ENCODE results near the gene FGD3.

Gene FGD3

GRCh38 chr9:93051680-93052089, 104.4 kb downstream of the FGD3 start:
- TF ChIP-seq FOXP2 (optimal IDR thresholded peaks at IDR 0.05; ENCODE audit: control extremely low read depth, extremely low read length, insufficient read depth) (no peak), POLR2AphosphoS5 (IDR thresholded peaks at IDR 0.05; ENCODE audit: borderline replicate concordance, low read depth, low read length) (no peak), EZH2 (IDR thresholded peaks at IDR 0.05) (no peak)
- no peak for DNase-seq (ENCODE audit: low read depth, low spot score)
- H3K4me3 ChIP-seq, result no peak overlapping the region
- H3K9ac ChIP-seq (ENCODE audit: insufficient read length), result no peak overlapping the region
- H3K36me3 ChIP-seq (ENCODE audit: insufficient read depth, low read length), result no peaks in the 10 kb centered on the region
- no peak overlapping the region for H3K27ac ChIP-seq
- no peaks in the 10 kb centered on the region for H3K9me3 ChIP-seq (ENCODE audit: low read depth, low read length)

- Histone ChIP-seq H3K4me3 (no peak overlapping the region), H3K9ac (ENCODE audit: insufficient read length) (no peak overlapping the region), H3K27ac (no peak overlapping the region), H3K9me3 (ENCODE audit: low read depth, low read length) (no peaks in the 10 kb centered on the region), H3K36me3 (ENCODE audit: insufficient read depth, low read length) (no peaks in the 10 kb centered on the region)
- TF ChIP-seq FOXP2 (optimal IDR thresholded peaks at IDR 0.05; ENCODE audit: control extremely low read depth, extremely low read length, insufficient read depth) (no peak), EZH2 (IDR thresholded peaks at IDR 0.05) (no peak), POLR2AphosphoS5 (IDR thresholded peaks at IDR 0.05; ENCODE audit: borderline replicate concordance, low read depth, low read length) (no peak)
- no peak for DNase-seq (ENCODE audit: low read depth, low spot score)
Measured at GRCh38 chr9:93052791-93053540, 105.6 kb downstream of the FGD3 start.

GRCh38 chr9:93053781-93054331, 106.5 kb downstream of the FGD3 start:
- no peak for DNase-seq (ENCODE audit: low read depth, low spot score)
- Histone ChIP-seq H3K36me3 (ENCODE audit: insufficient read depth, low read length) (no peaks in the 10 kb centered on the region), H3K27ac (no peak overlapping the region), H3K9ac (ENCODE audit: insufficient read length) (no peak overlapping the region), H3K4me3 (no peak overlapping the region), H3K9me3 (ENCODE audit: low read depth, low read length) (no peaks in the 10 kb centered on the region)
- TF ChIP-seq EZH2 (IDR thresholded peaks at IDR 0.05) (no peak), FOXP2 (optimal IDR thresholded peaks at IDR 0.05; ENCODE audit: control extremely low read depth, extremely low read length, insufficient read depth) (no peak), POLR2AphosphoS5 (IDR thresholded peaks at IDR 0.05; ENCODE audit: borderline replicate concordance, low read depth, low read length) (no peak)

- Histone ChIP-seq H3K4me3 (no peak overlapping the region), H3K27ac (no peak overlapping the region), H3K9ac (ENCODE audit: insufficient read length) (no peak overlapping the region), H3K36me3 (ENCODE audit: insufficient read depth, low read length) (no peaks in the 10 kb centered on the region), H3K9me3 (ENCODE audit: low read depth, low read length) (no peaks in the 10 kb centered on the region)
- DNase-seq (ENCODE audit: low read depth, low spot score), result no peak
- TF ChIP-seq FOXP2 (optimal IDR thresholded peaks at IDR 0.05; ENCODE audit: control extremely low read depth, extremely low read length, insufficient read depth) (no peak), EZH2 (IDR thresholded peaks at IDR 0.05) (no peak), POLR2AphosphoS5 (IDR thresholded peaks at IDR 0.05; ENCODE audit: borderline replicate concordance, low read depth, low read length) (no peak)
Measured at GRCh38 chr9:93054758-93055704, 107.7 kb downstream of the FGD3 start.

- TF ChIP-seq POLR2AphosphoS5 (IDR thresholded peaks at IDR 0.05; ENCODE audit: borderline replicate concordance, low read depth, low read length), result no peak
- TF ChIP-seq FOXP2 (optimal IDR thresholded peaks at IDR 0.05; ENCODE audit: control extremely low read depth, extremely low read length, insufficient read depth), result no peak
- TF ChIP-seq EZH2 (IDR thresholded peaks at IDR 0.05), result no peak
- no peaks in the 10 kb centered on the region for H3K36me3 ChIP-seq (ENCODE audit: insufficient read depth, low read length)
- H3K9ac ChIP-seq (ENCODE audit: insufficient read length), result no peak overlapping the region
- H3K27ac ChIP-seq, result no peak overlapping the region
- H3K4me3 ChIP-seq, result no peak overlapping the region
- DNase-seq (ENCODE audit: low read depth, low spot score), result no peak
- H3K9me3 ChIP-seq (ENCODE audit: low read depth, low read length), result no peaks in the 10 kb centered on the region
Measured at GRCh38 chr9:93057042-93057702, 109.8 kb downstream of the FGD3 start.

- TF ChIP-seq EZH2 (IDR thresholded peaks at IDR 0.05) (no peak), POLR2AphosphoS5 (IDR thresholded peaks at IDR 0.05; ENCODE audit: borderline replicate concordance, low read depth, low read length) (no peak), FOXP2 (optimal IDR thresholded peaks at IDR 0.05; ENCODE audit: control extremely low read depth, extremely low read length, insufficient read depth) (no peak)
- H3K9ac ChIP-seq (ENCODE audit: insufficient read length), result no peak overlapping the region
- no peaks in the 10 kb centered on the region for H3K36me3 ChIP-seq (ENCODE audit: insufficient read depth, low read length)
- H3K4me3 ChIP-seq, result no peak overlapping the region
- H3K27ac ChIP-seq, result no peak overlapping the region
- H3K9me3 ChIP-seq (ENCODE audit: low read depth, low read length), result no peaks in the 10 kb centered on the region
- DNase-seq (ENCODE audit: low read depth, low spot score), result no peak
Measured at GRCh38 chr9:93057703-93058354, 110.5 kb downstream of the FGD3 start.

GRCh38 chr9:93058355-93059010, 111.2 kb downstream of the FGD3 start, which contains the start of gene SUSD3:
Gene SUSD3 (plus strand): TSS chr9:93058701. CDS start chr9:93058743, 42 bp downstream.
- Histone ChIP-seq H3K9me3 (ENCODE audit: low read depth, low read length) (no peaks in the 10 kb centered on the region), H3K27ac (no peak within 1 kb of the TSS), H3K4me3 (no peak within 1 kb of the TSS), H3K36me3 (ENCODE audit: insufficient read depth, low read length) (no peaks in the 10 kb centered on the region), H3K9ac (ENCODE audit: insufficient read length) (no peak within 1 kb of the TSS)
- DNase-seq (ENCODE audit: low read depth, low spot score), result no peak
- no peak for TF ChIP-seq EZH2 (IDR thresholded peaks at IDR 0.05)
- TF ChIP-seq FOXP2 (optimal IDR thresholded peaks at IDR 0.05; ENCODE audit: control extremely low read depth, extremely low read length, insufficient read depth), result no peak
- no peak for TF ChIP-seq POLR2AphosphoS5 (IDR thresholded peaks at IDR 0.05; ENCODE audit: borderline replicate concordance, low read depth, low read length)
